ENCODE results near the gene TBX2.

The TBX2 gene

DNA sequence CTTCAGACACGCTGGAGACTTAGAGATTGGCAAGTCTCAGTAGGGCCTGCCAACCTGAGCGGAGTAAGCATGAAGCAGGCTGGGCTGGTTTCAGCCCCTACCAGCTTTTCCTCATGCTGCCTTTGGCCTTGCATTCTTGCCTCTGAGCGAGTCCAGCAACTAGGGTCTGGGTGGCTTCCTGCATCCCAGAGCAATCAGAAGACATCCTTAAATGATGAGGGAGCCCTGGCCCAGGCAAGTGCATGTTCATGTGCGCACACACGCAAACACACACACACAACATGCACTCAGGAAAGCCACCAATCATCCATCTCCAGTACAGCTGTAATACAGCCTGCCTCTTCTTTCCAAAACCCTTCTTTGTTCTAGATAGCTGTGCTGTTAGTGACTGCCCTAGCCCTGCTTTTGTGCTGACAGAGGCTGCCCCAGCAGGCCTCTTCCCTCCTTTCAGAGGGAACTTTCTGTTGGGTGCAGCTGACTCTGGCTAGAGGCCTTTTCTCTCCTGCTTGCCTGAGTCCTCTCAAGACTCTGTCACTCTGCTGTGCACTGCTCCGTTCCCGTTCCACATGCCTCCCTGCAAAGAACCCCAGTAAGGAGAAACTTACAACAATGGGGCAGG lies 30.7 kb upstream of the TBX2 start:
- DNase-seq: peak; percentile 44

DNA sequence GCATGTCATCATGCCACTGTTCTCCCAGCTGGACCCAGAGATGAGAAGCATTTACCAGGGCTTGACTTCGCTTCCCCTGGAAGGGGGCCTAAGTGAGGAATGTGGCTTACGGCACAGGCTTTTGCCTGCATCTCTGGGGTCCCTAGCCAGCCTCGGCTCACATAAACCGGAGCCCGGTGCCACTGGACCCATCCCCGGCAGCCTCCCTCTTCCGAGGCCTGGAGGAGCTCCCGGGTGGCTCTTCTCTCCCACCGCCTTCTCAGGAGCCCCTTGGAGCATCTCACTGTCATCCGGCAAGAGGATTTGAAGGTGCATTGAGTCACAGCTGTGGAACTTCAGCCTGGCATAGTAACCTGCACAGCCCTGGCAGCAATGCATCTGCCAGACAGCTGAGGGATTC lies 29.9 kb upstream of the TBX2 start:
- DNase-seq: no peak

GRCh38 chr17:61371179-61371578 lies 28.5 kb upstream of the TBX2 start:
- DNase-seq: no peak

DNA sequence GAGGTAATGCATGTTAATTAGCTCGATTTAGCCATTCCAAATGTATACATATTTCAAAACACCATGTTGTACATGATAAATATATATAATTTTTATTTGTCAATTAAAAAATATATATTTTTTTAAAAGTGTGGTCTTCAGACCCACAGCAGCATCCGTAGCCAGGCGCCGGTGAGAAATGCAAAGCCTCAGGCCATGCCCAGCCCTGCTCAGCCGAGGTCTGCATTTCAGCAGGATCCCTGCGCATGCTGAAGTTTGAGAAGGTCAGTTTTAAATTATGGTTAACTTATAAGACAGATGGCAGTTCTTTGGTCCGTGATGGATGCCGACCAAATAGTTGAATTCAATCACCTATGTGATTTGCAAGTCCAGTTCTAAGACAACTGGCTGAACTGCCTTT lies 28.0 kb upstream of the TBX2 start:
- DNase-seq: no peak

DNA sequence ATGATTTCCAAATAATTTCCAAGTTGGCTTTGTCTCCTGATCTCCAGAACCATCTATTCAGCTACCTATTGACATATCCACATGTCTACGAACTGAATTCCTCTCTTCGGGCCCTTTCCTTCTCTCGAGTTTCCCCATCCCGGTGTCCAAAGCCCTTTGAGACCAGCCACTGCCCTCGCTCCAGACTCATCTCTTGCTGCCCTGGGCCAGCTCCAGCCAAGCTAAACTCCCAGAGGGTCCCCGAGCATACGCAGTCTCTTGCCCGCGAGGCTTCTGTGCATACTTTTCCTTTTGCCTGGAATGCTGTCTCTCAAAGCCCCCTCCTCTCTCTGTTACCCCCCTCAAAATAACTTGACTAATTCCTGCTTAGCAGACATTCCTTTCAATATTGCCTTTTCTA lies 27.2 kb upstream of the TBX2 start:
- no peak for DNase-seq

GRCh38 chr17:61376931-61377838 lies 22.5 kb upstream of the TBX2 start:
- DNase-seq: no peak

DNA sequence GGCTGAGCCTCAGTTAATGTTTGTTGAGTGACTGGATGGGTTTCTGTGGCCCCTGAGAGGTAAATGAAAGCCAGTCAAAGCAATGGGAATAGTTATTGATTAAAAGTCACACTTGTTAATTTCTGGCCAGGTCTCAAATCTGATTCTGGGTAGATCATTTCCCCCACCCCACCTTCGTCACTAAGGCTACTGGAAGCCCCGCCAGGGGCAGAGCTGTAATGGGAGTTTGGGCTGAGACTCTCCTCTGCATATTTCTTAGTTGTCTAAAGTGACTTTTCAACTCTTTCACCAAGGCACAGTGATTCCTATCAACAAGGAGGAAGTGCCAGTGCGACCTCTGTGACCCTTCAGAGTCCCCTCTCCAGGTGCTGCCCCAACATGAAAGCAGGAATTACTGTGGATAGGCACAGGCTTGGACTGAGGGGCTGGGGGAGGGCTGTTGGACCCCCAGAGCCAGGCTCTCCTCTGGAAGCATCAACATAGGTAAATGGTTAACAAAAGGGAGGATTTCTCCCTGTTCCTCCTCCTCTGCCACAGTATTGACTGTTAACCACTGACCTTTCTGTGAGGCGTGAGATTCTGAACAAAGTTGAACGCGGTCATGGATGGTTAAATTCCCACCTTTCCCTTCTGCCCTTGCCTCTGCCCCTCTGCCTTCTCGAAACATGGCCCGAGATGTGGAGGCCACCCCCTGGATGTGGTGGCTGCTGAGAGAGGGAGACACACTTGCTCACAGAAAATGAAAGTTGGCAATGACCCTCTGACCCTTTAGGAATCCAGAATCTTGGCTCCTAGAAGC lies 20.8 kb upstream of the TBX2 start:
- DNase-seq: no peak

- DNase-seq: peak; percentile 32
Measured at GRCh38 chr17:61379457-61380216, 20.0 kb upstream of the TBX2 start.

DNA sequence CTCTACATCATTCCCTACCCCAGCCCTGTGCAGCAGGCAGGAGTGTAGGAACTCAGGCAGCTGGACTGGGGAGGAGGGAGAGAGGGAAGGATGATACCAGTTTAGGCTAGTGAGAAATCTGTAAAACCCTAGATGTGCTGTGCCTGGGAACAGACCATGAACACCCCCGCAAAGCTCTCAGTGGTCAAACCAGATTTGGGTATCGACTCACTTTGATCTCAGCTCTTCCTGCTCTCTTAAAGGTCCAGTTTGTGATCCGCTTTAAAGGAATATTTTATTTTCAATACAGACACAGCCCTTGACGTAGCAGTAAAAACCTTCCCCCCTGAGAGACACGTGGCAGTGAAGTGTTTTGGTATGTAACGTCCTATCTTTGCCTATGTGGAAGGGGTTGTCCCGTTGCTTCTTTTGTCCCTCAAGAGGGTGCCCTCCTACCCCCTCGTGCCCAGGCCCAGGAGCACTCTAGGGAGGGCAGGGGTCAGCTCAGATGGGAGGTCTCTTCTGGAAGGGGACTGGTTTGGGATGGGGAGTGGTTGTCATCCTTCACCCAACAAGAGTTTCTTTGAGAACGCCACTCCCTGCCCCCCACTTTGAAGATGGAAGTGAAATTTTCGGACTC lies 19.3 kb upstream of the TBX2 start:
- DNase-seq: peak; percentile 44

- DNase-seq: peak; percentile 81
Measured at GRCh38 chr17:61380836-61381525, 18.7 kb upstream of the TBX2 start.

DNA sequence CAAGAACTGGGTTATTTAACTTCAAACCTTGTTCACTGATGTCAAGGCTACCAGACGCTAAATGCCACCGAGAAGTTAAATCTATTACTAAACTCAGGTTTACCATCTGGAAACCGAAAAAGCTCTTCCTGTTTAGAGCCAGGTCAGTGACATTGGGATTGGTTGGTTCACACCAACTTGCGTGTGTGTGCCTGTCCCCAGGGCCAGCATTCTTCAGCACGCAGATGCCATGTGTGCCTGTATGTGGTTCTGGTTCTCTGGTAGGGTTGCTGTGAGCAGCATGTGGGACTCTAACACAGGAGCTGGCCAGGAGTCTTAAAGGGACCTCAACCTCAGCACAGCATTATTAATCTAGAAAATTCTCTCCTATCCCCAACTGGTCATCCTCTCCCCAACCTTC lies 18.1 kb upstream of the TBX2 start:
- no peak for DNase-seq

DNA sequence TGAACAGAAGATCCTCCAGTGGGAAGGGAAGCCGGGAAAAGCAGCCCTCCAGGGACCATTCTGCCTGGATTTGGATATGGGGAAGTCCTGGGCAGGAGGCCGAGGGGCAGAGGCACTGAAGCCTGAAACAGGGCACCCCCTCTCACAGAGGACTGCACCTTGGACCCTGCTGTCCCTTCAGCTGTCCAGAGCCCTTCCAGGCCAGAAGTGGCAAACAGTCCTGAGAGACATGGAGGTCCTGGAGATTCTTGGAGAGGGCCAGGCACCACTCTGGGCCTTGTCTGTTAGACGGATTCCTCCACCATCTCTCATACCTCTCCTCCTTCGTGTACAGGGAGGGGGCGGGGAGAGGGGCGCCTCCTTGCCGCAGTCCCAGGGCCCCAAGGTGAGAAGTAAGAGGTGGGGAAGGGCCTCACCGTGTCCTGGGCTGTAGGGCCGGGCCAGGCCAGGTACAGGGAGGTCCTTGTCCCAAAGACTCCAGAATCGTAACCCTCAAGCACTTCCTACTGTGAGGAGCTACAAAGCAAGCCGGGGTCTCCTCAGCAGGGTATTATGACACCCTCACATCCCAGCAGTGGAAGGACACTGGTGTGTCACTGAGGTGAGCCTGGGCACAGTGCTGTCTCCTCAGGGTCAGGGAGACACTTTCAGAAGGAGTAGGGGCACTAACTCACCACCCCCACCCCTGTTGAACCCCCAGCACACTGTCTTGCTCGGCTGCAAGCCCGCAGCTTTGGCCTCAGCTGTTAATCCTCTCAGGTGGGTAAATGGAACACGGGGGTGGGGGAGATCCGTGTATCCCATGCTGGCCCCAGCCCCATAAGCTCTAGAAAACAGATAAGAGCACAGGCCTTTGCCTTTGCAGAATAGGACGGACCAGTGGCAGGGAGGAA lies 16.6 kb upstream of the TBX2 start:
- no peak for DNase-seq

GRCh38 chr17:61383689-61384201 lies 15.9 kb upstream of the TBX2 start:
- DNase-seq: no peak

GRCh38 chr17:61384354-61384691 lies 15.3 kb upstream of the TBX2 start:
- DNase-seq: no peak

DNA sequence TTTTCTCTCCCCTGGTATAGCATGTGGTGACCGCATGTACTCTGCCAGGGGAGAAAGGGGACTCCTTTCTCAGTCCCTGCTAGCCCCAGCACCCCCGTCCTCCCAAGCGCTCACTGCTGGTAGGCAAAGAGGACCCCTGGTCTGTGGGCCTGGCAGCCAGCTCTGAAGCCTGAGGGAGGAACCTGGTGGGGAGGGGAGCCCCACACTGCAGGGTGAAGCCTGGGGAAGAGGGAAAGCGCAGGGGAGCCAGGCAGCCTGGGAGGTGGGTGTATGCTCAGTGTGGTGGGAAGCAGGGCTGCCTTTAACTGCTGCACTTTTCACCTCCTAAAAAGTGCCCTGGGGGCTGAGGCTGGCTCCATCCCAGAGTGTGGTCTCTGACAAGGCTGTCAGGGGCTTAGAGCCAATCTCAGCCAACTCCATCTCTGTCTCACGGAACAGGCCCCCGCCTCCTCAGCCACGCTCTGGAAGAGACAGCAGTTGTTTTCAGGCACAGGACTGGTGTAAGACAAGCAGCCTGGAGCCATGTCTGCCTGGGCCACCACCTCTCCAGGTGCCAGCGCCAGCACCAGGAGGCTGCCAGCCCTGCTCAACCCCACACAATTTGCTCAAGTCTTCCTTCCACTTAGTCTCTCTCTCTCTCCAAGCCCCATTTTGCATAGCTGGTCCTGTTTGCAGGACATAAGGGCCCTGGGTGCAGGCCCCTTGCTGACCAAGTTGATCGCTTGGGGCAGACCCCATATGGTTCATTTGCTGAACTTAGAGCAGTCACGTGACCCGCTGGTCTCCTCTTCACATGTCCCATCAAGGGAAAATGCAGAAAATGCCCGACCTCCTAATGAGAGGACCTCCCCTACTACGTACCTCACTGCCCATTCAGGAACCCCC lies 14.7 kb upstream of the TBX2 start:
- DNase-seq: peak; percentile 36

- DNase-seq: peak; percentile 48
Measured at GRCh38 chr17:61385577-61386236, 13.9 kb upstream of the TBX2 start.

- no peak for DNase-seq
Measured at GRCh38 chr17:61386251-61386650, 13.4 kb upstream of the TBX2 start.

DNA sequence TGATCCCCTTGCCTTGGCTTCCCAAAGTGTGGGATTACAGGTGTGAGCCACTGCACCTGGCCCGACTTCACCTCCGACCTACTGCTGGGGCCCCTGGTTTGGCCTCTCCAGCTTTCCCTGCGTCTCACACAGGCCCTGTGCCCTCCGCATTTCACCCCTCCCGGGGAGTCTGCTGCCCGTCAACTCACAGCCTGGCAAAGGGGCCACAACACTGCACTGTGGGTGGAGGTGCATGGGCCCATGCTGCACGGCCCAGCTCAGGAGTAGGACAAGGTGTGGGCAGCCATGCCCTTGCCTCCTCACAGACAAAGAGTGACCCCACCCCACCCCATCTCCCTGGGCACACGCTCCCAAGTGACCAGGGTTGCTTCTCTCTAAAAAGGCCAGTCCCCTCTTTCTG lies 12.6 kb upstream of the TBX2 start:
- no peak for DNase-seq

All from retina (tissue), 1 donor.